DMS153 treated with DMSO at 0.1 percent for 48 hours (cell line): ENCODE results near the gene CORO2A.

Experiments used
- DNase-seq: peaks from one replicate; lab custom pipeline; 2025; ENCODE audit not compliant: unreplicated experiment; lab: John Stamatoyannopoulos, UW

Gene CORO2A

DNA sequence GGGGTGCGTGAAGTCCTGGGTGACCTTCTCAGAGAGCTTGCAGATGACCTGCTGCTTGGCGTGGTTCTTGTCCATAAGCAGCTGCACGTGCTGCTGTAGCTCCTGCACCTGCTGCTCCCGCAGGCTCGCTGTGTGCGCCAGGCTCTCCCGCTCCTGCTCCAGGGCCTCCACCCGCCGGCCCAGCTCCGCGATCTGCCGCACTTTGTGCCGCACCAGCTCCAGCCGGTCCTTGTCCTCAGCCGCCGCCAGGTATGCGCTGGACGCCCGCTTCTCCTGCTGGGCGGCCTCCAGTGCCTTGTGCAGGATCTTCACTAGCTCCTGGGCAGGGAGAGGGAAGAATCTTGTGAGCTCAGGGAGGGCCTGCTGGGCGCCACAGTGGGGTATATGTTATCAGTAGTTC is 28.5 kb upstream of the CORO2A start:
- no peak for DNase-seq

DNA sequence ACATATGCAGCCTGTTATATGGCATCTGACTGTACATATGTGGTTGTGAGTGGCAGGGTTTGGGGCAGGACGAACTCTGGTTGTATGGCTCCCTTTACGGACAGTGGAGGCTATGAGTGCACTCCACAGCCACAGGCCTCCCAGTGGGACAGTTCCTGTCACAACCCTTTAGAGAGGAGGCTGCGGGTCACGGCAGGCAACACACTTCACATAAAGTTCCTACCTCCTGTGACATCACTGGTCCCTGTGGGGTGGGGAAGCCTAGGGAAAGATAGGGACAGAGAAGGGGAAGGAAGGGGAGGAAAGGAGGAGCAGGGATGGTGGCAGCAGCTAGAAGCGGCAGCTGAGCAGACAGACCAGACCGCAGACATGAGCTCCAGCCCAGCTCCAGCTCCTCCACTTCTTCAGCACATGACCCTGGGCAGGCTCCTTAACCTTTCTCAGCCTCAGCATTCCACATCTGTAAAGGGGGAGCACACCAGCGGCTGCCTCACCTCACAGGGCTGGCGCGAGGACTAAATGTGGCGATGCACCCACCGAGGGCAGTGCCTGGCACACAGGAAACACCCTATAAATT is 27.4 kb upstream of the CORO2A start:
- no peak for DNase-seq

DNA sequence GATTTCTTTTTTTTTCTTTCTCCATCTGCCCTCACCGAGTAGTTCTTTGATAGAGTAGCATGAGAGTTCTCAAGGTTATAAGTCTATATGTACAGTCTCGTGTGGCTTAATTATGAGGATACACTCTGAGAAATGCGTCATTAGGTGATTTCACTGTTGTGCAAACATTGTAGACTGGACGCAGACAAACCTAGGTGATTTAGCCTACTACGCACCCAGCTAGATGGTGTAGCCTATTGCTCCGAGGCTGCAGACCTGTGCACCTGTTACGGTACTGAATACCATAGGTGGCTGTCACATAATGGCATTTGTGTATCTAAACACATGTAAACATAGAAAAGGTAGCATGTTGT is 26.9 kb upstream of the CORO2A start:
- DNase-seq, result no peak

DNA sequence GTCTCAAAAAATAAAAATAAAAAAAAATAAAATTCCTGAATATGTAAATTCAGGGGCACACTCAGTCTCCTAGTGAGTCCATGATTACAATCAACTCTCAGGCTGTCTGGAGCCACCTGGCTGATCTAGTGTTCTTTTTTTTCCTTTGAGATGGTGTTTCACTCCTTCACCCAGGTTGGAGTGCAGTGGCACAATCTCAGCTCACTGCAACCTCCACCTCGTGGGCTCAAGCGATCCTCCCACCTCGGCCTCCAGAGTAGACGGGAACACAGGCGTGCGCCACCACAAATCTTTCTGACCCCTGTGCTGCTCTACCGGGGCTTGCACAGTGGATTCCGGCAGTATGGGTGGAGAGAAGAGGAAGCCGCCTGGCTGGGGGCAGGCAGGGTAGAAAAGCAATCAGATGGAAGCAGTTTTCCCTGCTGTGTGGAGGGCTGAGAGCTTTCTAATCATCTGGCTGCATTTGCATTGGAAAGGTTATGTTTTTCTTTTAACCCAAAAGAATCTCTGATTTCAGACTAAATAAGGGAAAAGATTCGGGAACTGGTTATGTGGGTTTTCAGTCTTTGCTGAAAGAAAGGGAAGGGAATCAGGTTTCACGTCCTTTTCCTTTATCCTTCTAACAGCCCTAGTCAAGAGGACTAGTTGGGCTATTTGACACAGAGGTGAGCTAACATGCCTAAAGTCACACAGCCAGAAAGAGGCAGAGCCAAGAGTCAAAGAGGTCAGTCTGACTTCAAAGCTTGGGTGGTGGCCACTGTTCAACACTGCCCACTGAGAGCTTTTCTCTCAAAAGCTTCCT is 26.3 kb upstream of the CORO2A start:
- DNase-seq, result no peak

DNA sequence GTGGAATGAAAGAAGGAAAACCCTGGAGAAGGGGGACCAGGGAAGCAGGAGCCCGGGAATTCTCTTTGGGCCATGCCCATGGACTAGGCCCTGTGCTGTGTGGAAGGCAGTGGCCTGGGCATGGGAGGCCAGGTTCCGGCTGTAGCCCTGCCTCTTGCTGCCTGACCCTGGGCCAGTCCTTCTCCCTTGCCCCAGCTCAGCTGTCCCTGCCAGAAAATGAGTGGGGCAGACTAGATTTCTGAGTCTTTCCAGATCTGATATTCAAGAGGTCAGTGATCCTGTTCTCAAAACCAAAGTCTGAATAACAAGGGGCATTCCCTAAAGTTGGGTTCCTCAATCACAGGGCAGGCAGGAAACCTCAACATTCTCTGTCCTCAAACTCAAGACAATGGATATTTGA is 24.8 kb upstream of the CORO2A start:
- no peak for DNase-seq

DNA sequence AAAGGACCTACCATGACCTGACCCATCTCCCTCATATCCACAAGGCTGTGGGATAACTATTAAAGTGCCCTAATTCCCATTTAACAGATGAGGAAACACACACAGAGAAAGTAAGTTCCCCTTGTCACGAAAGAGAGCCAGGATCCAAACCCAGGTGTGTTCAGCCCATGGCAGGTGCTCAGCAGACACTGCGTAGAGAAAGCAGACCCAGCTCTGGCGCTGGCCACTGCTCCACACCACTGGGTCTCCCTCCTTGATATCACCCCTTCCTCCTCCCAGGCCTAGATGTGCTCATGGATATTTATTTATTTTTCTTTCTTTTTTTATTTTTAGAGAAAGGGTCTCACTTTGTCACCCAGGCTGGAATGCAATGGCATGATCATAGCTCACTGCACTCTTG is 24.0 kb upstream of the CORO2A start:
- no peak for DNase-seq

DNA sequence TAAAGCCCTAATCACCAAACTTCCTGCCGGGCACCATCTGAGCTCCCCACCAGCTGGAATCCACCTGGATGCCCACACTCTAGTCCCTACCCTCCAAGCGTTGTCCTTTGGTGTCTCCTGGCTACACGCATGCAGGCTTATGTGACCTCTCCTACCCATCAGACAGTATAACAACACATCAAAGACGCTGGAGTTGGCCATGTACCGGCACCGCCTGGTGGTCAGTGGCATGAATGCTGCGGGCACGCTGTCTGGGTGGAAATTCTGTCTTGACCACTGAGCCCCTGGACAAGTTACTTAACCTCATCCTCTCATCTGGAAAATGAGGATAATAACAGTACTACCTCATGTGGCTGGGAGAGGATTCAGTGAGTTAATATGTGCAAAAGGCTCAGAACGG is 23.4 kb upstream of the CORO2A start:
- no peak for DNase-seq

DNA sequence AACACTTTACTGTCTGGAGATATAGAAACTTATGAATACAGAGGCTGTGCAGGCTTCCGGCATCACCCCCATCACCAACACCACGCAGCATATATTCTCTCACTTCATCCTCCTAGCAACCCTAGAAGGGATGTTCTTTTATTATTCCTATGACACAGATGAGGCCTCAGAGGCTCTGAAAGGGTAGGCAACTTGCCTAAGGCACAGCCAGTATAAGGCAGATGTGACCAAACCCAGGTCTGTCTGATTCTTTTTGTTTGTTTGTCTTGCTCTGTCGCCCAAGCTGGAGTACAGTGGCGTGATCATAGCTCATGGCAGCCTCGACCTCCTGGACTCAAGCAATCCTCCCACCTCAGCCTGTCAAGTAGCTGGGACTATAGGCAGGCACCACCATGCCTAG is 22.8 kb upstream of the CORO2A start:
- DNase-seq, result no peak

DNA sequence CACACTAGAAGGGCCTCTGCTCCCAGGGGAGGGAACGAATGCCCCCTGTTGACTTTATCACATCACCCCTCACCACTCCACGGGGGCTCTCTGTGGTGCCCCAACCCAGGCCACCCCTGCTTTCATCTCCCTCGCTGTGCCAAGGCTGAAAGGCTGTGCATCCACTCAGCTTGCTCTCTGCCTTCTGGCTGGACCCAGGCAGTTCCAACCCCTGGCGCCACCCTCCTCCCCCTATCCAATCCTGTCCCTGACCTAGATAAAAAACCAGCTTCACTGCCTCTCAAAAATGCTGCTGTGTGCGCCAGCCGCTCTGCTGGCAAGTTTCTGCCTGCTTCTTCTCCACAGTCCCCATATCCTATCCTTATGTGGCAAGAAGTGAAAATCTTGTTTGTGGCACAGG is 22.4 kb upstream of the CORO2A start:
- no peak for DNase-seq

DNA sequence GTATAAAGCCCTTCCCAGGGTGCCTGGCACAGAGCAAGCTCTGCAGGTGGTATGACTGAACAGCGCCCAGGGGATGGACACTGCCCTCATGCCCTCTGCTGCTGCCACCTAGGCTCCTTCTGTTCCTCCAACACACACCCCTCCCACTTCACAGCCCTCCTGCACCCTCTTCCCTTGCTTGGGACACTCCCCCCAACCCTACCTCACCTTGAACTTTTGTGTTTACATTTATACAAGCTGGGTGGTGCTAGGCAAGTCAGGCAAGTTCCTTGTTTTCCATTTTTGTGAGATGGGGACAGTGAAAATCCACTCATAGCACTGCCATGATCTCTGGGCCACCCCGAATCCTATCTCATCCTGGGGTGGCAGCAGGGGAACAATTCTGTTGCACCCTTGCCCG is 18.8 kb upstream of the CORO2A start:
- DNase-seq, result no peak

DNA sequence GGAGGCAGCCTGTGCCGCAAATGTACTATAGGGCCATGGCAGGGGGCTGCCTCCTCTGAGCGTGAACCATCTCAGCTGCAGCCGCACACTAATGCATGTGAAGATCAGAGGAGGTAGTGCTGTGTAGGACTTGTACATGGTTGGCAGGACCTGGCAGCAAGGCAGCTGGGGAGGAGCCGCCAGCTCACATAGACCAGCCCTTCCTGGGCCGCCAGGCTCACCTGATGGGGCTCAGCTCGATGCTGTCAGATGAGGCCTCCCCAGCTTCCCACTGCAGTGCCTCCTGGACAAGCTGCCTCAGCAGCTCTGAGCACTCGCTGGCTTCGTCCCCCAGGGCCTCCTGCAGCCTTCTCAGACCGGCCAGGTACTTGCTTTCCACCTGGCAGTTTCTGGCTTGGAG is 18.0 kb upstream of the CORO2A start:
- DNase-seq, result no peak

DNA sequence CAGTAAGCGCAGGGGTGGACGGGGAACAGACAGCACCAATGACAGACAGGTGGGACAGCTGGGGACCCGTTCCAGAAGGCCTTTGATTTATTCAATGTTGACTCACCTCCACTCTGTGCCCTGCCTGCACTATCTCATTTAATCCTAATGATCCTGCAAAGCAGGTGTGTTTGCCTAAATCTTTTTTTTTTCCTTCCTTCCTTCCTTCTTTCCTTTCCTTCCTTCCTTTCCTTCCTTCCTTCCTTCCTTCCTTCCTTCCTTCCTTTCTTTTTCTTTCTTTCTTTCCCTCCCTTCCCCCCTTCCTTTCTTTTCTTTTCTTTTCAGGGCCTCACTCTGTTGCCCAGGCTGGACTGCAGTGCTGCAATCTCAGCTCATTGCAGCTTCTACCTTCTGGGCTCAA is 17.1 kb upstream of the CORO2A start:
- no peak for DNase-seq

DNA sequence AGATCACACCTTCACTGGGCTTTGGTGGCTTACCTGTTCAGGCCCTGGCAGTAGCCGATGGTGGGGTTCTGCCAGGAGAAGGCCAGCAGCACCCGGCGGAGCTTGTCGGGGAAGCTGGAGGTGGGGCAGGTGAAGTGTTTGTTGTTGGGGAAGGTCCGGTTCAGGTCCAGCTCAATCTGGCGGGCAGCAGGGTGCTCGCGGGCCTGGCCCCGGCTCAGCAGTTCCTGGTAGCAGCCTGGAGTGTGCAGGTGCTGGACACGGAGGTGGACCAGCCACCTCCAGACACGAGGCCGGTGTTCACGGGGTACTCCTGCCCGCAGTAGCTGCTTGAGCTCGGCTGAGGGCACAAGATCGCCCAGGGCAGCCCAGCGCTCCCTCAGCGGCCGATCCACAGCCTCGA is 16.2 kb upstream of the CORO2A start:
- no peak for DNase-seq

DNA sequence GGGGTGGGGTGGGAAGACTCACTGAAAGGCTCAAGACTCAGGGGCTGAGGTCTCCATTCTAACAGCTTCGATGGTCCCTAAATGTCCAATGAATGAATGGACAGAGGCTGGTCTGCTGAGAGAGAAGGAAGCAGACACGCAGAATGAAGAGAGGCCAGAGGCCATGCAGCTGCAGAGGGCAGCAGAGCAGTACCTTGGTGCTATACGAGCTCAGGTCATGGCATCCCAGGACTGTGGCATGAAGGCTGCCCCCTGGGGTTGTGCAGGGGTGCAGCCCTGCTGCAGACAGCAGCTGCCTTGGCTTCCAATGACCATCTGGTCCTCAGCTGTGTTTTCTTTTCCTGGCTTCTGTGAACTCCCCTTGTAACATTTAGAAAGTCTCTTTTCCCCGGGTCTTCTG is 15.2 kb upstream of the CORO2A start:
- DNase-seq, result no peak

DNA sequence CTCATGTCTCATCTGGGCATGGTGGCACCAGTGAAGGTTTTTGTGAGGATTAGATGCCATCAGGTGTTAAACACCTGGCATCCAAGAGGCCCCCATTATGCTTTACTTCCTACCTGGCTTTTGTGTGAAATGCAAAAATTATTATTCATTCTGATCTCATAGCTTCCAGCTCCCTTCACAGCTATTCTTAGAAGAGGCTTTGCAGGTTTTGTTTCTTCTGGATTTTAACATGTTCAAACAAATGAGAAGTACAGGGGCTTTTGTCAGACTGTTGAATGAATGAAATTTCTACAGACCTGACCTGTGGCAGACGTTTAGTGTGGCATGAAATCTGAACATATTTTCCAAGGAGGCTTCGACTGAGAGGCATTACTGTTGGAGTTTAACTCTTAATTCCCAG is 14.3 kb upstream of the CORO2A start:
- no peak for DNase-seq

DNA sequence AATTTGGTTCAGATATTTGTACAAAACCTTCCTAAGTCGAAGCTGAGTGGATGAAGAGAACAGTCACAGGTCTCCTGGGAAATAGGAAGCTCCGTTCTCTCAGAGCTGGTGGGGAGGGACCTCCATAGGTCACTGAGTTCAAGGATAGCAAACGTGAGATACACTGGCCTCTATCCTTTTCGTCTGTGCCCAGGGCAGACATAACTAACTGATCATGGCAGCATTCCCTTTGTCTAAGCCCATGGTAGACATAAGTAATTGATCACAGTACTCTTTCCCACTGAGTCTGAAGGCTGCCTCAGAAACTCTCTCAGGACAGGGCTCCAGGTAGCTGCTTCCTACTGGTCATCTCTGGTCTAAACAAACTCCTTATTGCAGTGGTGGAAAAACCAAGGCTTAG is 12.3 kb upstream of the CORO2A start:
- no peak for DNase-seq

DNA sequence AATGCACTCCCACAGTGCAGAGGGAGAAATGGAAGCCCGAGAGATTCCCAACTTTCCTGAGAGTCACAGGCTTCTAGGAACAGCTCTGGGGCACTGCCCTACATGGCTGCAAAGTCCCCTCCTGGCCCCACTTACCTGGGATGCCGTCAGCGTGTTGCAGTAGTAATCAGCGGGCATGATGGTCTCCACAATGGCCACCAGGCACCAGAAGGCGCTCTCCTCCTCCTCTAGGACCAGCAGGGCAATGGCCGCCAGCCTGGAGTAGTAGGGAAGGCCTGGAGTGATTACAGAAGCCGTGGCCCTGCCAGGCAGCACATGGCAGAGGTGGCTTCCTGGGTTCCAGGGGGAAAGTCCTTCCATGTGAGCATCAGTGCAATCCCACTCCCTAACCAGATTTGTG is 10.7 kb upstream of the CORO2A start:
- DNase-seq, result no peak

DNA sequence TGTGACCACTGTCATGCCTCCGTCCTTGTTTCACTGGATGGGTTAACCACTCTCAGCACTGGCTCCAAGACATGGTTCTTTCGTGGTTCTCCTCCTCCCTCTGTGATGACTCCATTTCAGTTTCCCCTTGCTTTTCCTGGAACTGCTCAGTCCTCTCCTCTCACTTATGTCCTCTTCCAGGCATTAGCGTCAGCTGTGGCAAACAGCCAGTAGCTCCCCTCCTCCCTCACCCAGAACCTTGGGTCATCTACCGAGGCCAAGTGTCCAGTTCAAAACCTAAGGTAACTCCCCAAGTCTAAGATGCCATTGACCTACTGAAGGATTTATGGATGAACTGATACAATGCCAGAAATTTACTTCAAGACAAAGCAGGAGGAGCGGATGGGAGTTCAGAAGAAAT is 9.8 kb upstream of the CORO2A start:
- DNase-seq, result no peak

DNA sequence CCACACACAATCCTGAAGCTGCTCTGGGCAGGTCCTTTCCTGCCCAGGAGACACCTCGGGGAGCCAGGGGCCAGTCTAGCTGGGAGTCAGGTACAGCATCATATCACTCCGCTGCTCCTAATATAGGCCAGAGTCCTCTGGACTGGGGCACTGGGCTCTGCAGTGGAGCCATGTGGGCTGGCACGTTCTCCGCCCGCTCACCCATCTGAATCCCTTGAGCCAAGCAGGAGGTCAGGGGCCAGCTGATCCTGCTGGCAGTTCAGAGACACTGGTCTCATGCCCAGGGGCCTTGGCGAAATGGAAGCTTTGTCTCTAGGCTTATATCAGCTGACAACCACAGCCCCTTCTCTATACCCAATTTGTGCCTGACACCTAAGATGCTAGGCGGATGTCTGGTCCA is 9.3 kb upstream of the CORO2A start:
- no peak for DNase-seq

DNA sequence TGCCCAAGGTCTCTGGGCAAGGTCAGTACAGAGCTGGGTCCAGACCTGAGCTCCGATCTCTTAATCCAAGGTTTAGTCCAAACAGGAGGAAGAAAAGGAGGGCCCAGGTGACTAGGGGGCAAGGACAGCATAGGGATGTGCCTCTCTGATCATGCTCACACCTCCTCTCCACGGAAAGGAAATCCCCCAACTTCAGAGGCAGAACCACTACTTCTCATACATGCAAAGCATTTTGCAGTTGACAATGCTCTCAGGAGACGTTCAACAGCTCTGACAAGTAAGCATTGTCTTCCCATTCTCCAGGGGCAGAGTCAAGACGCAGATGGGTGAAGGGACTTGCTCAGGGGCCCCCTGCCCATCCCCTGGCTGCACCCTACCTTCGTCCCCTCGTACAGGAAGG is 8.7 kb upstream of the CORO2A start:
- no peak for DNase-seq

DNA sequence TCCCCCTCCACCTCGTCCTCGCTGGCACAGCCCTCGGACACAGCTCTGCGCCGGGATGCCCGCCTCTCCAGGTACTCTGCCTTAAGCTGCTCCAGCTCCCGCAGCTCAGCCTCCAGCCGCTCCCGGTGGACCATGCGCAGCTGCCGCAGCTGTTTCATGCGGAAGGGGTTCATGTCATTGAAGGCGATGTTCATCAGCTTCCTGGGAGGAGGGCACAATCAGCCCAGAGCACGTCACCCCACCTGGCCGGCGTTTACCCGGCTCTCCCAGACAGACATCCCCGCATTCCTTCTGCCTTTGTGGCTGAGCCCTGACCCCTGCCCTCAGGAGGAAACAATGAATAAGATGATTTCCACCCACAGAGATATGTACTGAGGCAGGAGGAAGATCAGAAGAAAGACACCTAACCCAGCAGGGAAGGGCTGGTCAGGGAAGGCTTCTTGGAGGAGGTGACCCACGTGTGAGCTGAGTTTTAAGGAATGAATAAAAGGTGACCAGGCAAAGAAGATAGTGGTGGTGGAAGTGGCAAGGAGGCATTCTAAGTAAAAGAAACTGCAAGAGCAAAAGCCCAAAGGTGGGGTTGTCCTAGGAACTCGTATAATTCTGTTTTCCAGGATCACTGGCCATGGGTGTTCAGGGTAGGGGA is 7.1 kb upstream of the CORO2A start:
- DNase-seq, result no peak

DNA sequence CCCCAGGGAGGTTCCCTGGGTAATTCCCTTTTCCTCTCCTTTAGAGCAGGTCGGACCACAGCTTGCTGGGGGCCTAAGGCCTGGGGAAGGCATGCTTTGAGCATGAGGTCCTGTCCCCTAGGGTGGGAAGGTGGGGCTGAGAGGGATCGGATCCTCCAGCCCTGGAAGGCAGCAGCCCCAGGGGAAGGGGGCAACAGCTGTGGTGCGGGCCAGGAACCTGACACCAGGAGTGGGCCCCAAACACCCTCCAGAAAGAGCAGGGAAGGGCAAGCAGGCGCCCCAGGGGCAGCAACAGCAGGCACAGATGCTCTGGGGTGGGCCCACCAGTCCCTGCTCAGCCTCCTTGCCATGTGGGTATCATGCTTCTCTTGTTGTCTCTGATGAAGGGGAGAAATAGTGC is 3.2 kb upstream of the CORO2A start:
- DNase-seq, result no peak
